GM12872 (cell line): ENCODE results near the gene MC4R.

Source experiments
- CTCF ChIP-seq: IDR thresholded peaks from 3 replicates; pipeline ENCODE4 v1.5.1; 2011; ENCODE audit warnings: low read depth, mild to moderate bottlenecking, low read length, moderate library complexity; ENCODE audit not compliant: insufficient read depth

The MC4R gene

GRCh38 chr18:60322591-60322990, 50.0 kb downstream of the MC4R start:
- TF ChIP-seq CTCF: no peak
